22Rv1 (cell line): ENCODE data around the gene HLA-DOA.

Experiments used
- CTCF ChIP-seq: fragments of 450-650 bp; IDR thresholded peaks from 2 replicates; pipeline ENCODE4 v1.5.1; 2017; ENCODE audit warnings: mild to moderate bottlenecking
- ZFX ChIP-seq: fragments of 450-650 bp; IDR thresholded peaks from 2 replicates; pipeline ENCODE4 v1.6.1; 2017; ENCODE audit warnings: antibody characterized with exemption, borderline replicate concordance

GRCh38 chr6:33014841-33015634 lies 5.6 kb upstream of the HLA-DOA start:
- TF ChIP-seq CTCF (peak; percentile 82), ZFX (no peak)
